HepG2 (cell line): Measurements from ENCODE around the gene ARHGAP45. TPM values are rescaled to one million over a fixed set of nuclear protein-coding genes. Genes with fewer than 3 reads are reported as not detected.

ENCODE experiments used
- FOXK1 ChIP-seq: sonication (generic); formaldehyde crosslinking; IDR thresholded peaks from 2 replicates; pipeline ENCODE4 v1.4.0; 2020; ENCODE audit warnings: low read depth, missing genetic modification reagents, borderline replicate concordance
- HES4 ChIP-seq: sonication (generic); formaldehyde crosslinking; IDR thresholded peaks from 2 replicates; pipeline ENCODE4 v1.9.0; 2021; ENCODE audit warnings: mild to moderate bottlenecking, missing genetic modification reagents, borderline replicate concordance
- MXD4 ChIP-seq: IDR thresholded peaks from 2 replicates; pipeline ENCODE4 v1.6.1; 2016; ENCODE audit warnings: mild to moderate bottlenecking, missing biosample characterization, missing genetic modification reagents
- PPARG ChIP-seq: conservative IDR thresholded peaks from 2 replicates; pipeline ENCODE4 v1.6.1; 2016; ENCODE audit warnings: missing biosample characterization, missing genetic modification reagents
- SALL1 ChIP-seq: sonication (generic); formaldehyde crosslinking; IDR thresholded peaks from 2 replicates; pipeline ENCODE4 v1.8.0; 2022; ENCODE audit warnings: mild to moderate bottlenecking, missing genetic modification reagents
- SMAD1 ChIP-seq: sonication (generic); formaldehyde crosslinking; IDR thresholded peaks from 2 replicates; pipeline ENCODE4 v1.4.0; 2020; ENCODE audit warnings: missing genetic modification reagents, low read depth, mild to moderate bottlenecking, borderline replicate concordance
- ZMYM2 ChIP-seq: sonication (generic); formaldehyde crosslinking; IDR thresholded peaks from 2 replicates; pipeline ENCODE4 v1.8.0; 2022; ENCODE audit warnings: mild to moderate bottlenecking, missing genetic modification reagents
- ZMYM3 ChIP-seq: sonication (generic); formaldehyde crosslinking; IDR thresholded peaks from 2 replicates; pipeline ENCODE4 v1.5.1; 2020; ENCODE audit warnings: mild to moderate bottlenecking, missing genetic modification reagents
- ZNF138 ChIP-seq: sonication (generic); formaldehyde crosslinking; IDR thresholded peaks from 2 replicates; pipeline ENCODE4 v1.5.0; 2020; ENCODE audit warnings: mild to moderate bottlenecking, low read depth, missing genetic modification reagents
- ZNF546 ChIP-seq: sonication (generic); formaldehyde crosslinking; conservative IDR thresholded peaks from 2 replicates; pipeline ENCODE4 v1.8.1; 2023; ENCODE audit warnings: mild to moderate bottlenecking, missing genetic modification reagents
- polyA plus RNA-seq, 8 experiments: library from polyadenylated mRNA; depleted of rRNA in 3 of 8; stranded (reverse) in 7 of 8; unstranded in 1 of 8; fragments of >200 nt; fragmentation: Illumina TruSeq in 4 of 8; extraction: Trizol in 4 of 8; gene quantifications; 2 replicates each; pipeline versions ENCODE4 v1.2.1 to v1.2.3, GENCODE V29; 2011 to 2016; ENCODE audit warnings: low read depth in 4 of 8, missing spikeins in 1 of 8, mixed read lengths in 1 of 8; ENCODE audit not compliant: insufficient read depth in 1 of 8
- total RNA-seq, 5 experiments: library from RNA; depleted of rRNA; stranded (reverse); fragments of >200 nt; fragmentation: Illumina TruSeq; extraction: Trizol; gene quantifications; 2 replicates each; pipeline ENCODE4 v1.2.3, GENCODE V29; 2016; ENCODE audit warnings: low read depth in 1 of 5
- TF ChIP-seq, protein P1 (sequence below): IDR thresholded peaks from 2 replicates; pipeline ENCODE4 v1.6.1; 2016
- TF ChIP-seq, protein P2 (sequence below): sonication (generic); formaldehyde crosslinking; IDR thresholded peaks from 2 replicates; pipeline ENCODE4 v1.4.0; 2020; ENCODE audit warnings: missing genetic modification reagents
- TF ChIP-seq, protein P3 (sequence below): sonication (generic); formaldehyde crosslinking; IDR thresholded peaks from 2 replicates; pipeline ENCODE4 v1.8.0; 2022; ENCODE audit warnings: mild to moderate bottlenecking, missing genetic modification reagents, moderate library complexity
- TF ChIP-seq, protein P4 (sequence below): sonication (generic); formaldehyde crosslinking; IDR thresholded peaks from 2 replicates; pipeline ENCODE4 v1.4.0; 2020; ENCODE audit warnings: mild to moderate bottlenecking, missing genetic modification reagents
- TF ChIP-seq, protein P5 (sequence below): sonication (generic); formaldehyde crosslinking; IDR thresholded peaks from 2 replicates; pipeline ENCODE4 v1.4.0; 2020; ENCODE audit warnings: missing genetic modification reagents, mild to moderate bottlenecking, borderline replicate concordance

ARHGAP45 gene
- total and polyA plus RNA-seq, 2 of the 13 experiments (the other 11 are each of a cell fraction or from before 2014, with no cell fraction given) = 0.84 to 32.0 TPM

DNA sequence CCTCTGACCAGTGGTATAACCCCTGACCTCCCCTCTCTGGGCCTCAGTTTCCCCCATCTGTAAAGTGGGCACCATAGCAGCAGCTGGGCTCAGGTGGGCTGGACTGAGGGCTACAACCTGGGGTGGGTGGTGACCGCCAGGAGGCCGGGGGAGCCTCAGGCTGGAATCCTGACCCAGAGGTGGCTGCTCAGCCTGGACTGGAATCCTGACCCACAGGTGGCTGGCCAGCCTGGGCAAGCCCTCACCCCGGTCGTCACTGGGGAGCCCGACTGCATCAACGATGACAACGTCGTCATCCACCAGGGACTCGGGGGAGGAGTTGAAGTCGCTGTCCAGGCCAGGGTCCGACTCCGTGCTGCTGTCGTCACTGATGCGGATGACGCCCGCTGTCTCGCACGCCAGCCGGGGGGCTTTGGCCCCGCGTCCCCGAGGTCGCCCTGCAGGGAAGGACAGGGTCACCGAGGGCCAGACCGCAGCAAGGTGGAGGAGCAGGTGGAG lies 47.1 kb downstream of the ARHGAP45 start (continued):
- TF ChIP-seq, protein P1, sequence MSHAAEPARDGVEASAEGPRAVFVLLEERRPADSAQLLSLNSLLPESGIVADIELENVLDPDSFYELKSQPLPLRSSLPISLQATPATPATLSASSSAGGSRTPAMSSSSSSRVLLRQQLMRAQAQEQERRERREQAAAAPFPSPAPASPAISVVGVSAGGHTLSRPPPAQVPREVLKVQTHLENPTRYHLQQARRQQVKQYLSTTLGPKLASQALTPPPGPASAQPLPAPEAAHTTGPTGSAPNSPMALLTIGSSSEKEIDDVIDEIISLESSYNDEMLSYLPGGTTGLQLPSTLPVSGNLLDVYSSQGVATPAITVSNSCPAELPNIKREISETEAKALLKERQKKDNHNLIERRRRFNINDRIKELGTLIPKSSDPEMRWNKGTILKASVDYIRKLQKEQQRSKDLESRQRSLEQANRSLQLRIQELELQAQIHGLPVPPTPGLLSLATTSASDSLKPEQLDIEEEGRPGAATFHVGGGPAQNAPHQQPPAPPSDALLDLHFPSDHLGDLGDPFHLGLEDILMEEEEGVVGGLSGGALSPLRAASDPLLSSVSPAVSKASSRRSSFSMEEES = no peak
- no peak for TF ChIP-seq SALL1 (CRISPR knock-in tag)
- no peak for TF ChIP-seq ZNF138 (CRISPR knock-in tag)
- TF ChIP-seq, protein P2, sequence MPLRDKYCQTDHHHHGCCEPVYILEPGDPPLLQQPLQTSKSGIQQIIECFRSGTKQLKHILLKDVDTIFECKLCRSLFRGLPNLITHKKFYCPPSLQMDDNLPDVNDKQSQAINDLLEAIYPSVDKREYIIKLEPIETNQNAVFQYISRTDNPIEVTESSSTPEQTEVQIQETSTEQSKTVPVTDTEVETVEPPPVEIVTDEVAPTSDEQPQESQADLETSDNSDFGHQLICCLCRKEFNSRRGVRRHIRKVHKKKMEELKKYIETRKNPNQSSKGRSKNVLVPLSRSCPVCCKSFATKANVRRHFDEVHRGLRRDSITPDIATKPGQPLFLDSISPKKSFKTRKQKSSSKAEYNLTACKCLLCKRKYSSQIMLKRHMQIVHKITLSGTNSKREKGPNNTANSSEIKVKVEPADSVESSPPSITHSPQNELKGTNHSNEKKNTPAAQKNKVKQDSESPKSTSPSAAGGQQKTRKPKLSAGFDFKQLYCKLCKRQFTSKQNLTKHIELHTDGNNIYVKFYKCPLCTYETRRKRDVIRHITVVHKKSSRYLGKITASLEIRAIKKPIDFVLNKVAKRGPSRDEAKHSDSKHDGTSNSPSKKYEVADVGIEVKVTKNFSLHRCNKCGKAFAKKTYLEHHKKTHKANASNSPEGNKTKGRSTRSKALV = no peak
- TF ChIP-seq, protein P3, sequence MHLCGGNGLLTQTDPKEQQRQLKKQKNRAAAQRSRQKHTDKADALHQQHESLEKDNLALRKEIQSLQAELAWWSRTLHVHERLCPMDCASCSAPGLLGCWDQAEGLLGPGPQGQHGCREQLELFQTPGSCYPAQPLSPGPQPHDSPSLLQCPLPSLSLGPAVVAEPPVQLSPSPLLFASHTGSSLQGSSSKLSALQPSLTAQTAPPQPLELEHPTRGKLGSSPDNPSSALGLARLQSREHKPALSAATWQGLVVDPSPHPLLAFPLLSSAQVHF (CRISPR knock-in tag) = no peak
- TF ChIP-seq HES4 (CRISPR knock-in tag) = no peak
- TF ChIP-seq ZMYM3 (CRISPR knock-in tag) = peak; percentile 40; the same call in 1 of the 2 replicates
- TF ChIP-seq SMAD1 (CRISPR knock-in tag) = no peak
- no peak for TF ChIP-seq FOXK1
- no peak for TF ChIP-seq ZNF546 (CRISPR knock-in tag)
- no peak for TF ChIP-seq PPARG
- TF ChIP-seq, protein P4, sequence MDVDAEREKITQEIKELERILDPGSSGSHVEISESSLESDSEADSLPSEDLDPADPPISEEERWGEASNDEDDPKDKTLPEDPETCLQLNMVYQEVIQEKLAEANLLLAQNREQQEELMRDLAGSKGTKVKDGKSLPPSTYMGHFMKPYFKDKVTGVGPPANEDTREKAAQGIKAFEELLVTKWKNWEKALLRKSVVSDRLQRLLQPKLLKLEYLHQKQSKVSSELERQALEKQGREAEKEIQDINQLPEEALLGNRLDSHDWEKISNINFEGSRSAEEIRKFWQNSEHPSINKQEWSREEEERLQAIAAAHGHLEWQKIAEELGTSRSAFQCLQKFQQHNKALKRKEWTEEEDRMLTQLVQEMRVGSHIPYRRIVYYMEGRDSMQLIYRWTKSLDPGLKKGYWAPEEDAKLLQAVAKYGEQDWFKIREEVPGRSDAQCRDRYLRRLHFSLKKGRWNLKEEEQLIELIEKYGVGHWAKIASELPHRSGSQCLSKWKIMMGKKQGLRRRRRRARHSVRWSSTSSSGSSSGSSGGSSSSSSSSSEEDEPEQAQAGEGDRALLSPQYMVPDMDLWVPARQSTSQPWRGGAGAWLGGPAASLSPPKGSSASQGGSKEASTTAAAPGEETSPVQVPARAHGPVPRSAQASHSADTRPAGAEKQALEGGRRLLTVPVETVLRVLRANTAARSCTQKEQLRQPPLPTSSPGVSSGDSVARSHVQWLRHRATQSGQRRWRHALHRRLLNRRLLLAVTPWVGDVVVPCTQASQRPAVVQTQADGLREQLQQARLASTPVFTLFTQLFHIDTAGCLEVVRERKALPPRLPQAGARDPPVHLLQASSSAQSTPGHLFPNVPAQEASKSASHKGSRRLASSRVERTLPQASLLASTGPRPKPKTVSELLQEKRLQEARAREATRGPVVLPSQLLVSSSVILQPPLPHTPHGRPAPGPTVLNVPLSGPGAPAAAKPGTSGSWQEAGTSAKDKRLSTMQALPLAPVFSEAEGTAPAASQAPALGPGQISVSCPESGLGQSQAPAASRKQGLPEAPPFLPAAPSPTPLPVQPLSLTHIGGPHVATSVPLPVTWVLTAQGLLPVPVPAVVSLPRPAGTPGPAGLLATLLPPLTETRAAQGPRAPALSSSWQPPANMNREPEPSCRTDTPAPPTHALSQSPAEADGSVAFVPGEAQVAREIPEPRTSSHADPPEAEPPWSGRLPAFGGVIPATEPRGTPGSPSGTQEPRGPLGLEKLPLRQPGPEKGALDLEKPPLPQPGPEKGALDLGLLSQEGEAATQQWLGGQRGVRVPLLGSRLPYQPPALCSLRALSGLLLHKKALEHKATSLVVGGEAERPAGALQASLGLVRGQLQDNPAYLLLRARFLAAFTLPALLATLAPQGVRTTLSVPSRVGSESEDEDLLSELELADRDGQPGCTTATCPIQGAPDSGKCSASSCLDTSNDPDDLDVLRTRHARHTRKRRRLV (CRISPR knock-in tag) = 0 out of 2 replicates have a peak, but pooled peaks have one; percentile 52
- TF ChIP-seq, protein P5, sequence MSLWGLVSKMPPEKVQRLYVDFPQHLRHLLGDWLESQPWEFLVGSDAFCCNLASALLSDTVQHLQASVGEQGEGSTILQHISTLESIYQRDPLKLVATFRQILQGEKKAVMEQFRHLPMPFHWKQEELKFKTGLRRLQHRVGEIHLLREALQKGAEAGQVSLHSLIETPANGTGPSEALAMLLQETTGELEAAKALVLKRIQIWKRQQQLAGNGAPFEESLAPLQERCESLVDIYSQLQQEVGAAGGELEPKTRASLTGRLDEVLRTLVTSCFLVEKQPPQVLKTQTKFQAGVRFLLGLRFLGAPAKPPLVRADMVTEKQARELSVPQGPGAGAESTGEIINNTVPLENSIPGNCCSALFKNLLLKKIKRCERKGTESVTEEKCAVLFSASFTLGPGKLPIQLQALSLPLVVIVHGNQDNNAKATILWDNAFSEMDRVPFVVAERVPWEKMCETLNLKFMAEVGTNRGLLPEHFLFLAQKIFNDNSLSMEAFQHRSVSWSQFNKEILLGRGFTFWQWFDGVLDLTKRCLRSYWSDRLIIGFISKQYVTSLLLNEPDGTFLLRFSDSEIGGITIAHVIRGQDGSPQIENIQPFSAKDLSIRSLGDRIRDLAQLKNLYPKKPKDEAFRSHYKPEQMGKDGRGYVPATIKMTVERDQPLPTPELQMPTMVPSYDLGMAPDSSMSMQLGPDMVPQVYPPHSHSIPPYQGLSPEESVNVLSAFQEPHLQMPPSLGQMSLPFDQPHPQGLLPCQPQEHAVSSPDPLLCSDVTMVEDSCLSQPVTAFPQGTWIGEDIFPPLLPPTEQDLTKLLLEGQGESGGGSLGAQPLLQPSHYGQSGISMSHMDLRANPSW (CRISPR knock-in tag) = no peak
- 0 out of 2 replicates have a peak, but pooled peaks have one; percentile 33 for TF ChIP-seq ZMYM2
- TF ChIP-seq MXD4 = no peak
